GM21367 (cell line): Measurements from ENCODE around the gene SIX2.
"Not testable (repeated sequence)": the region's sequence is repeated elsewhere in the genome, so short reads cannot be mapped to it uniquely, and the experiment has no call there.

Experiments used
- ATAC-seq: cut with Tn5 transposase; IDR thresholded peaks from one replicate; pipeline ENCODE4 v1.9.1; 2021; ENCODE audit not compliant: unreplicated experiment

The SIX2 gene

DNA sequence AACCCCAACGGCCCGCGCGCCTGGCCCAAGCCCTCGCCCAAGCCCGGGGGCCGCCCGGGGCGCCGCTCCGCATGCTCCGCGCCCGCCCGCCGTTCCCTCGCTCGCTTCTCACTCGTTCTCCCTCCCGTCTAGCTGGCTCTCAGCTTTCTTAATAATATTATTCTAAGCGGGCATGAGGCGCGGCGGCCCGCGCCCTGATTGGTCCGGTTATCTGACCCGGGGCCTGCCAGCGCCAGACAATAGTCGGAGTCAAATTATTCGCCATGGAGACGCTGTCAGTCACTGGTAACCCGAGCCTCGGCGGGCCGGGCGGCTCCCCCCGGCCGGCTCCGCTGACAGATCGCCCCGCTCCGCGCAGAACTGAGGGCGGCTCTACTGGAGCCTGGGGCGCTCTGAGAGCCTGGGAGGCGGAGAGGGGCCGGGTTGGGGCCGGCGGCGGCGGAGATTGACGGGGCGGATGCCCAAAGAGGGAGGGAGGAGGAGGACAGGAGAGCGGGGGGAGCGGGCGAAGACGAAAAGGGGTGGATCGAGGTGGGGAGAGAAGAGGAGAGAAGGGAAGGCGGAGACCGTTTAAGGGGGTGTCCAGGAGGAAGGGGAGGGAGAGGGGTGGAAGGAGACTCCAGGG is at the start of gene SIX2:
TSS of gene SIX2 (minus strand) at position 150 of the 625 bp plus-strand sequence. CDS start 342 bp downstream, outside the sequence.
- no peak for ATAC-seq

DNA sequence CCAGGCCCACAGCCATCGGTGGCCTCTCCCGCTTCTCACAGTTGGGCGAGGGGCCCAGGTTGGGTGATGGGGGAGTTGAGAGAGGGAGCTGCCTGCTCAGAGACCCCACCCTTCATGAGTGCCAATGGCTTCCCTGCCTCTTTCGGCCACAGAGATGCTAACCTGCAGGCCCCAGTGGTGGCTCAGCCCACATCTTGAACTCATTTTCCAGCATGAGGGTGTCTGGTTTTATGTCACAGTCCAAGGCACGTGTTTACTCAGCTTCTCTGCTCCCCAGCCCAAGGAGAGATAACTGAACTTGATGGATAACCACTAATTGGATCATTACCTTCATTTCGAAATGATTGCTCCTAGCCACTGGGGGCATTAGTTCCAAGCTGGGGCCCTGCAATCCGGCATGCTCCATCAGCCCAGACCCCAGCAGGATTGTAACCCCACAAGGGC is 45.9 kb upstream of the SIX2 start:
- ATAC-seq = no peak

DNA sequence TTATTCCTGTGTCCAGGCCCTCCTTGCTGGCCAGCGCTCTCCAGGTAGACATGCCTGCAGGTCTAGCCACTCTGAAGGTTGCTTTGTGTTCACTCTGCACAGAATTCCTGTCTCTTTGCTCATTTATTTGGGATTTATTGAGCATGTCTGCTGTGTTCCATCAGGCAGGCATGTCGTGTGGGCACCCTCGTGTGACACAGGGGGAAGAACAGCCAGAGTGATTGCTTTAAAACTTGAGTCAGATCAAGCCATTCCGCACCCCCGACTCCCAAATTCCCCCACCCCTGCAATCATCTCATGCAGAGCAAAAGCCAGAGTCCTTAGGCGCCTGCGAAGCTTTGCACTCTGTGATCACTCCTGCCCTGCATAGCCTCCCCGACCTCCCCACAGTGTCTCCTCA is 44.7 kb upstream of the SIX2 start:
- ATAC-seq = no peak

DNA sequence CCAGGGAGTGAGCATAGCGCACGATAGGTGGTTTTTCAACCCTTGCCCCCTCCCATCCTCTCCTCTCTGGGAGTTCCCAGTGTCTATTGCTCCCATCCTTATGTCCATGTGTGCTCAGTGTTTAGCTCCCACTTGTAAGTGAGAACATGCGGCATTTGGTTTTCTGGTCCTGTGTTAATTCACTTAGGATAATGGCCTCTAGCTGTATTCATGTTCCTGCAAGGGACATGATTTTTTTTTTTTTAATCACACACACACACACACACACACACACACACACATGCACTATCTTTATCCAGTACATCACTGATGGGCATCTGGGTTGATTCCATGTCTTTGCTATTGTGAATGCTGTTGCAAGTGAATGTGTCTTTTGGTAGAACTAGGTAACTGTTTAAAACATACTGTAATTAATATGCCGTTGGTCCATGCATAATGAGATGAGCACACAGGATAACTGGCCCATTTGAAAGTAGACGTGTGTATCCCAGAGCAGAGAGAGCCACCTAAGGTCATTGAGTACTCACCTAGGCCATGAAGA is 43.2 kb upstream of the SIX2 start:
- ATAC-seq = no peak

DNA sequence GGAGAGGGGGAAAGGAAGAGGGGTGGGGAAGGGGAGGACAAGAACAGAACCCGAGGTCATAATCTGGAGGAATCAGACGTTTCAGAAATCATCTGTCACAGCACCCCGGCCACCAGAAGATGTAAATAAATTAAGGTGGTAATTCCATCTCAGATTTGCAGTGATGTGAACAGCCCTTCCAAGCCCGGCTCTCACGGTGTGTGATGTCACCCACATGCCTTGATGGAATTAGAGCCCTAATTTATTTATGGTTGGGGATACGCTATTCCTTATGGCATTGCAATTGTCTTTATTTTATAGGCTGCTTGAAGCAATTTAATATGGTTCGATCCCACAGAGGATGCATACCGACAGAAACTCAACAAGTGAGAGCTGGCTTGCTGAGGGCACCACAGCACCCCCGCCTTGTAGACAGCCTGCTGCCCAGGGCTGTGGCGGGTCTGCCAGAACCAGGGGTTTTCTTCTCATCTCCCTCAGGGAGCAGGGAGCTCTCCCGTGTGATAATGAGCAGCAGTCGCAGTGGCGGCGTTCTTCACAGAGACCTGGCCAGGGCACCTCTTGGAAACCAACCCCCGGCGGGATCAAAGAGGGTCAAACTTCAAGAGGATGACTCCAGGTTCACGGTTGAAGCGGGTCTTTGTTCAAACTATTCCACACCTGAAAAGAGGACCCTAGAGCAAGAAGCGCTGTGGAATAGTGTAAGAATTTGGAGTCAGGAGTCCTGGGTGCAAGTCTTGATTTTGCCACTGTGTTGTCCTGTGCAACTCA is 40.5 kb upstream of the SIX2 start:
- ATAC-seq = no peak

- ATAC-seq = no peak
Observed at GRCh38 chr2:45047301-45047700, 38.0 kb upstream of the SIX2 start.

DNA sequence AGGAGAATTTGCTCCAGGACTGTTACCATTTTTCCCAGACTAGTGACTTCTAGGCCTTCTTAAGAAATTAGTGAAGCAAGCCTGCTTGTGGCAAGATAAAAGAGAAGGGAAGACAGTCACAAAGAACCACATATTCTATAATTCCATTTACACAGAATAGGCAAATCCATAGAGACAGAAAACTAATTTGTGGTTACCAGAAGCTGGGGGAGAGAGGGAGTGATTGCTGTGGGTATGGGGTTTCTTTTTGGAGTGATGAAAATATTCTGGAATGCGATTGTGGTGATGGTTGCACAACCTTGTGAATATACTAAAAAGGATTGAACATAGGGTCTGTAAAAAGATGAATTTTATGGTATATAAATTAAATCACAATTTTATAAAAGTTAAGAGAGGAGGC is 37.5 kb upstream of the SIX2 start:
- ATAC-seq = no peak

DNA sequence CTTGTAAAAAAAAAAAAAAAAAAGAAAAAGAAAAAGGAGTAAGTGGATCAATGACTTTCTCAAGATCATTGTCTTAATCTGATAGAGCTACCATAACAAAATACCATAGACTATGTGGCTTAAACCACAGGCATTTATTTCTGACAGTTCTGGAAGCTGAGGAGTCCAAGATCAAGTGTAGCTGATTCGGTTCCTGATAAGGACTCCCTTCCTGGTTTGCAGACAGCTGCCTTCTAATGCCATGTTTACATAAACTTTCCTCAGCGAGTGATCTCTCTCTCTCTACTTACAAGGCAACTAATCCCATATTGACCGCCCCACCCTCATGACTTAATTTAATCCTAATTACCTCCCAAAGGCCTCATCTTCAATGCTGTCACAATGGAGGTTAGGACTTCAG is 36.5 kb upstream of the SIX2 start:
- ATAC-seq = no peak

GRCh38 chr2:45044916-45045315 is 35.7 kb upstream of the SIX2 start:
- no peak for ATAC-seq

GRCh38 chr2:45043174-45043573 is 33.9 kb upstream of the SIX2 start:
- no peak for ATAC-seq

GRCh38 chr2:45042401-45042800 is 33.1 kb upstream of the SIX2 start:
- ATAC-seq = no peak

- ATAC-seq = no peak
Observed at GRCh38 chr2:45040786-45041185, 31.5 kb upstream of the SIX2 start.

DNA sequence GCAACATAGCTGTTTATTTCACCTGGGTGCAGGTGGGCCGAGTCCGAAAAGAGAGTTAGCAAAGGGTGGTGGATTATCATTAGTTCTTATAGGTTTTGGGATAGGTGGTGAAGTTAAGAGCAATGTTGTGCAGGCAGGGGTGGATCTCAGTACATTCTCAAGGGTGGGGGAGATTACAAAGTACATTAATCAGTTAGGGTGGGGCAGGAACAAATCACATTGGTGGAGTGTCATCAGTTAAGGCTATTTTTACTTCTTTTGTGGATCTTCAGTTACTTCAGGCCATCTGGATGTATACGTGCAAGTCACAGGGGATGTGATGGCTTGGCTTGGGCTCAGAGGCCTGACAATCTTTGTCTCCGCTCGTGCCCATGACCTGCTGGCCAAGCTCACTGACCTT is 30.6 kb upstream of the SIX2 start:
- ATAC-seq = not testable (repeated sequence)

- not testable (repeated sequence) for ATAC-seq
Observed at GRCh38 chr2:45038861-45039260, 29.6 kb upstream of the SIX2 start.

DNA sequence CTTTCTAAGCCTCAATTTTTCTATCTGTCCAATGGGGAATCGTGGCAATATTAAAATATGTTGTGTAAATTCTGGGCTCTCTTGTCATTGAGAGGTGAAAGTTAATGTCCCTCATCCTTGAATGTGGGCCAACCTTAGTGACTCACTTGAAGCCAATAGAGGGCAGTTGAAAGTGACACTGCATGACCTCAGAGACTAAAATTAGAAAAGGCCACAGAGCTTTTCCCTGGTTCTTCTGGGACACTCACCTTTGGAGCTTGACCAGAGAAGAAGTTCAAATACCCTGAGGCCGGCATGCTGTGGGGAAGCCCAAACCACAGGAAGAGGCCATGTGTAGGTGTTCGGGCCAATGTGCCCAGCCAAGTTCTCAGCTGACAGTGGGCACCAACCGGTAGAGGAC is 24.1 kb upstream of the SIX2 start:
- ATAC-seq = no peak

DNA sequence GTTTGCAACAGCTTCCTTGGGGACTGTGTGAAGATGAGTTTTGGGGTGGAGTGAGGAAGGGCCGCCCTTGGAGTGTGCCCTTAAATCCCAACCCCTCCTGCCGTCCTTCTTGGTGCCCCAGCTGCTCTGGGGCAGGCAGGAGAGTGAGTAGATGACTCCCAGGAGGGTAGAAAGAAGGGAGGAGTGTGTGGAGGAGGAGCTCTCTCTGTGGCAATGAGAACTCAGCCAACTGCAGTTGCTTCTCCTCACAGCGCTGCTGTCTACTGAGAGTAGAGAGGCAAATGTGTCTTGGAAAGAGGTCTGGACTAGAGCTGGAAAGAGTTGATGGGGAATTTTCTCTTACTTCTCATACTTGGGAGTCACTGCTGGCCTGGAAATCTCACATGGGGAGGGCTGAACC is 21.8 kb upstream of the SIX2 start:
- ATAC-seq = no peak

DNA sequence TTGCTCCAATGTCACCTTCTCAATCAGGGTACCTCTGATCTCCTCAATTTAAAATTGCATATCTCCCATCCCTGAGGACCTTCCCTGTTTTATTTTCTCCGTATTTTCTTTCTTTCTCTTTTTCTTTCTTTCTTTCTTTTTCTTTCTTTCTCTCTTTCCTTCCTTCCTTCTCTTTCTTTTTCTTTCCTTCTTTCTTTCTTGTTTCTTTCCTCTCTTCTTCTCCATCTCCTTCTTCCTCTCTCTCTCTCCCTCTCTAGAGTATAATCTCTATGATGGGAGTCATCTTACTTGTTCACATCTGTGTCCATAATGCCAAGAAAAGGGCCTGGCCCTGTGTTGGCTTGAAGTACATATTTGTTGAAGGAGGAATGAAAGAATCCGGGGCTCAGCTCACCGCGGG is 21.3 kb upstream of the SIX2 start:
- ATAC-seq = no peak

GRCh38 chr2:45029215-45029614 is 20.0 kb upstream of the SIX2 start:
- ATAC-seq = no peak

- no peak for ATAC-seq
Observed at GRCh38 chr2:45028276-45028675, 19.0 kb upstream of the SIX2 start.

GRCh38 chr2:45026924-45027450 is 17.7 kb upstream of the SIX2 start:
- ATAC-seq = no peak

GRCh38 chr2:45024600-45025291 is 15.5 kb upstream of the SIX2 start:
- no peak for ATAC-seq

DNA sequence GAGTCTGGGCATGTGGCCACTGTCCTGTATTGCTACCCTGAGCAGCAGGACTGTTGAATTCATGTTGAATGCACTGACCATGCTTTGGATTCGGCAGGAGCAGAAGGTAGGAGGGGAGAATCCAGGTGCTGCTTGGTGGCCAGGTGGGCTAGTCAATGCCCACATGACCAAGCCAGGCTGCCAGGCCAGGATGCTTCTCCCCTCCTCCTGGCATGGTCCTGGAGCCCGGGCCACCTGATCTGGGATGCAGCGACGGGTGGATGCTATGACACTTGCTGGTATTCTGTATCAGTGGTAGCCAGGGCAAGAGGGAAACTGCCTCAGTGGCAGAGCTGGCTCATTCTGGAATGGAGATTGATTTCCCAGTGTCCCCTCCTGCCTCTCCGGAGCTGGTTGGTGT is 14.8 kb upstream of the SIX2 start:
- ATAC-seq = no peak
